Adipose tissue (tissue), 3 donors: Measurements from ENCODE around the gene CYSTM1. TPM values are rescaled to one million over a fixed set of nuclear protein-coding genes. Genes with fewer than 3 reads are reported as not detected.
"Not testable (repeated sequence)": the region's sequence is repeated elsewhere in the genome, so short reads cannot be mapped to it uniquely, and the experiment has no call there.

Experiments used
- H3K27ac ChIP-seq: one replicate; pipeline ENCODE4 v1.5.1; 2013; ENCODE audit warnings: low read depth, low read length
- WGBS, 3 donors: extraction: QIAGEN DNeasy Blood & Tissue Kit; methylation state at CpG; one replicate each; pipeline ENCODE4 v1.1.7; 2013; 5-methylcytosine and 5-hydroxymethylcytosine counted together
- polyA plus RNA-seq, 3 donors: library from polyadenylated mRNA; stranded (reverse); fragments of 200-250 nt; gene quantifications; one replicate each; pipeline ENCODE4 v1.2.3, GENCODE V29; 2013
- donor health status: healthy with polysubstance abuse.
- donor health status: Bipolar disorder and iron deficiency.
- donor health status: healthy.

CYSTM1 gene
- polyA plus RNA-seq, 3 donors, result 72.8 to 218 (median 107) TPM

GRCh38 chr5:140145818-140146522 is 29.0 kb upstream of the CYSTM1 start:
- no peak overlapping the region for H3K27ac ChIP-seq
- 9 to 12% (median 11%) methylated on average over 58 to 64 of the region's 64 CpGs for WGBS, 3 donors

- WGBS, 3 donors, result 53 to 68% (median 63%) methylated on average over 14 of the region's 14 CpGs
- H3K27ac ChIP-seq, result no peak overlapping the region
Observed at GRCh38 chr5:140146523-140146842, 28.5 kb upstream of the CYSTM1 start.

- 82 to 94% (median 91%) methylated on average over 1 of the region's 1 CpG for WGBS, 3 donors
- H3K27ac ChIP-seq, result no peak overlapping the region
Observed at GRCh38 chr5:140147460-140147859, 27.5 kb upstream of the CYSTM1 start.

GRCh38 chr5:140148508-140148907 is 26.5 kb upstream of the CYSTM1 start:
- 41 to 48% (median 44%) methylated on average over 6 of the region's 6 CpGs for WGBS, 3 donors
- H3K27ac ChIP-seq, result no peak overlapping the region

GRCh38 chr5:140150201-140150600 is 24.8 kb upstream of the CYSTM1 start:
- no peak overlapping the region for H3K27ac ChIP-seq
- WGBS, 3 donors, result 86 to 91% (median 90%) methylated on average over 2 of the region's 2 CpGs

- H3K27ac ChIP-seq, result no peak overlapping the region
- WGBS, 3 donors, result 71 to 88% (median 86%) methylated on average over 7 of the region's 7 CpGs
Observed at GRCh38 chr5:140151144-140152021, 23.6 kb upstream of the CYSTM1 start.

GRCh38 chr5:140152022-140152999 is 22.7 kb upstream of the CYSTM1 start:
- no peak overlapping the region for H3K27ac ChIP-seq
- WGBS, 3 donors, result 75 to 78% (median 77%) methylated on average over 23 of the region's 23 CpGs

GRCh38 chr5:140153255-140153654 is 21.7 kb upstream of the CYSTM1 start:
- H3K27ac ChIP-seq, result no peak overlapping the region
- WGBS, 3 donors, result 48 to 82% (median 51%) methylated on average over 6 to 7 of the region's 7 CpGs

- WGBS, 3 donors, result 72 to 89% (median 84%) methylated on average over 8 of the region's 8 CpGs
- no peak overlapping the region for H3K27ac ChIP-seq
Observed at GRCh38 chr5:140153905-140154304, 21.1 kb upstream of the CYSTM1 start.

GRCh38 chr5:140154710-140155381 is 20.1 kb upstream of the CYSTM1 start:
- 86 to 90% (median 88%) methylated on average over 21 of the region's 21 CpGs for WGBS, 3 donors
- H3K27ac ChIP-seq, result not testable (repeated sequence)

- 4 to 13% (median 4%) methylated on average over 26 to 30 of the region's 30 CpGs for WGBS, 3 donors
- H3K27ac ChIP-seq, result no peak overlapping the region
Observed at GRCh38 chr5:140157032-140157781, 17.8 kb upstream of the CYSTM1 start.

GRCh38 chr5:140159014-140159927 is 15.7 kb upstream of the CYSTM1 start:
- 81 to 92% (median 83%) methylated on average over 7 of the region's 7 CpGs for WGBS, 3 donors
- no peak overlapping the region for H3K27ac ChIP-seq

- WGBS, 3 donors, result 83 to 89% (median 88%) methylated on average over 5 of the region's 5 CpGs
Observed at GRCh38 chr5:140162275-140162674, 12.7 kb upstream of the CYSTM1 start.

GRCh38 chr5:140162781-140163180 is 12.2 kb upstream of the CYSTM1 start:
- H3K27ac ChIP-seq, result no peak overlapping the region
- 70 to 83% (median 76%) methylated on average over 5 of the region's 5 CpGs for WGBS, 3 donors

More at GRCh38 chr5:140162275-140162674, 12.7 kb upstream of the CYSTM1 start:
- no peak overlapping the region for H3K27ac ChIP-seq

GRCh38 chr5:140165101-140165922 is 9.7 kb upstream of the CYSTM1 start:
- WGBS, 3 donors, result 34 to 70% (median 57%) methylated on average over 5 of the region's 5 CpGs
- no peak overlapping the region for H3K27ac ChIP-seq

GRCh38 chr5:140165923-140166270 is 9.1 kb upstream of the CYSTM1 start:
- no peak overlapping the region for H3K27ac ChIP-seq
- WGBS, 3 donors, result 58 to 69% (median 61%) methylated on average over 4 of the region's 4 CpGs
